Measurements from ENCODE around the gene CFAP92.

The CFAP92 gene

GRCh38 chr3:128971421-128972100 is 22.3 kb downstream of the CFAP92 start:
- no peaks in the 10 kb centered on the region for H3K4me1 ChIP-seq (ENCODE audit: low read length)
- DNase-seq, result no peak

DNA sequence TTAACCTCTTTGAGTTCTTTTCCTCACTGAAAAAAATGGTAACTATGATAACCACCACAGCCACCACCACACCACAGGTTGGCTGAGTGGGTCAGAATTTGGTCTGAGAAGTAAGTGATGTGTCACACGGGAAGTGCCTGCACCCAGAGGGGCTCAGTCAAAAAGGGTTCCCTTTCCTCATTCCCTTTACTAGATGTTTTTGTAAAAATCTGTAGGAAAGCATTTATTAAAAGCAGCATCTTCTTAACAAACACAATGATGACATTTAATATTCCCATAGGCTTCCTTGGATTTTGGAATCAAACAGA is 23.2 kb downstream of the CFAP92 start:
- DNase-seq, result no peak
- no peaks in the 10 kb centered on the region for H3K79me2 ChIP-seq (ENCODE audit: low read length)
- H4K20me1 ChIP-seq (ENCODE audit: insufficient read depth, low read length), result no peaks in the 10 kb centered on the region
- no peak overlapping the region for H3K9ac ChIP-seq (ENCODE audit: low read length)
- H3K4me1 ChIP-seq (ENCODE audit: low read length), result no peaks in the 10 kb centered on the region
- H3F3A ChIP-seq (ENCODE audit: insufficient read depth, low read length), result no peaks in the 10 kb centered on the region
- H3K36me3 ChIP-seq (replicated peaks; ENCODE audit: insufficient read depth, low read length), result no peaks in the 10 kb centered on the region
- no peaks in the 10 kb centered on the region for H3K9me2 ChIP-seq (replicated peaks; ENCODE audit: insufficient read depth, low read length)
- H3K9me3 ChIP-seq (replicated peaks; ENCODE audit: insufficient read depth, low read length), result no peaks in the 10 kb centered on the region
- H2AFZ ChIP-seq (ENCODE audit: low read length), result no peak overlapping the region
- no peaks in the 10 kb centered on the region for H3K27me3 ChIP-seq (replicated peaks; ENCODE audit: insufficient read depth, low read length)
- no peak for TF ChIP-seq EZH2phosphoT487 (IDR thresholded peaks at IDR 0.05; ENCODE audit: low read length)
- TF ChIP-seq, protein P1, sequence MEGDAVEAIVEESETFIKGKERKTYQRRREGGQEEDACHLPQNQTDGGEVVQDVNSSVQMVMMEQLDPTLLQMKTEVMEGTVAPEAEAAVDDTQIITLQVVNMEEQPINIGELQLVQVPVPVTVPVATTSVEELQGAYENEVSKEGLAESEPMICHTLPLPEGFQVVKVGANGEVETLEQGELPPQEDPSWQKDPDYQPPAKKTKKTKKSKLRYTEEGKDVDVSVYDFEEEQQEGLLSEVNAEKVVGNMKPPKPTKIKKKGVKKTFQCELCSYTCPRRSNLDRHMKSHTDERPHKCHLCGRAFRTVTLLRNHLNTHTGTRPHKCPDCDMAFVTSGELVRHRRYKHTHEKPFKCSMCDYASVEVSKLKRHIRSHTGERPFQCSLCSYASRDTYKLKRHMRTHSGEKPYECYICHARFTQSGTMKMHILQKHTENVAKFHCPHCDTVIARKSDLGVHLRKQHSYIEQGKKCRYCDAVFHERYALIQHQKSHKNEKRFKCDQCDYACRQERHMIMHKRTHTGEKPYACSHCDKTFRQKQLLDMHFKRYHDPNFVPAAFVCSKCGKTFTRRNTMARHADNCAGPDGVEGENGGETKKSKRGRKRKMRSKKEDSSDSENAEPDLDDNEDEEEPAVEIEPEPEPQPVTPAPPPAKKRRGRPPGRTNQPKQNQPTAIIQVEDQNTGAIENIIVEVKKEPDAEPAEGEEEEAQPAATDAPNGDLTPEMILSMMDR (IDR thresholded peaks at IDR 0.05; ENCODE audit: low read length), result no peak
- TF ChIP-seq EZH2 (optimal IDR thresholded peaks at IDR 0.05; ENCODE audit: low read depth, low read length), result no peak
- H3K27ac ChIP-seq (ENCODE audit: low read length), result no peak overlapping the region
- no peak overlapping the region for H3K4me2 ChIP-seq (ENCODE audit: low read depth, low read length)
- no peak overlapping the region for H3K4me3 ChIP-seq (ENCODE audit: low read length)

More at GRCh38 chr3:128971421-128972100, 22.3 kb downstream of the CFAP92 start:
- Histone ChIP-seq H3K9me2 (replicated peaks; ENCODE audit: insufficient read depth, low read length) (no peaks in the 10 kb centered on the region), H3K9ac (ENCODE audit: low read length) (no peak overlapping the region), H3K9me3 (replicated peaks; ENCODE audit: insufficient read depth, low read length) (no peaks in the 10 kb centered on the region), H3K79me2 (ENCODE audit: low read length) (no peaks in the 10 kb centered on the region), H3K27me3 (replicated peaks; ENCODE audit: insufficient read depth, low read length) (no peaks in the 10 kb centered on the region), H3K4me2 (ENCODE audit: low read depth, low read length) (no peak overlapping the region), H3F3A (ENCODE audit: insufficient read depth, low read length) (no peaks in the 10 kb centered on the region), H3K4me3 (ENCODE audit: low read length) (no peak overlapping the region), H4K20me1 (ENCODE audit: insufficient read depth, low read length) (no peaks in the 10 kb centered on the region), H3K27ac (ENCODE audit: low read length) (no peak overlapping the region), H2AFZ (ENCODE audit: low read length) (no peak overlapping the region), H3K36me3 (replicated peaks; ENCODE audit: insufficient read depth, low read length) (no peaks in the 10 kb centered on the region)
- no peak for TF ChIP-seq EZH2phosphoT487 (IDR thresholded peaks at IDR 0.05; ENCODE audit: low read length)
- no peak for TF ChIP-seq EZH2 (optimal IDR thresholded peaks at IDR 0.05; ENCODE audit: low read depth, low read length)
- TF ChIP-seq, protein P1 (IDR thresholded peaks at IDR 0.05; ENCODE audit: low read length), result no peak

DNA sequence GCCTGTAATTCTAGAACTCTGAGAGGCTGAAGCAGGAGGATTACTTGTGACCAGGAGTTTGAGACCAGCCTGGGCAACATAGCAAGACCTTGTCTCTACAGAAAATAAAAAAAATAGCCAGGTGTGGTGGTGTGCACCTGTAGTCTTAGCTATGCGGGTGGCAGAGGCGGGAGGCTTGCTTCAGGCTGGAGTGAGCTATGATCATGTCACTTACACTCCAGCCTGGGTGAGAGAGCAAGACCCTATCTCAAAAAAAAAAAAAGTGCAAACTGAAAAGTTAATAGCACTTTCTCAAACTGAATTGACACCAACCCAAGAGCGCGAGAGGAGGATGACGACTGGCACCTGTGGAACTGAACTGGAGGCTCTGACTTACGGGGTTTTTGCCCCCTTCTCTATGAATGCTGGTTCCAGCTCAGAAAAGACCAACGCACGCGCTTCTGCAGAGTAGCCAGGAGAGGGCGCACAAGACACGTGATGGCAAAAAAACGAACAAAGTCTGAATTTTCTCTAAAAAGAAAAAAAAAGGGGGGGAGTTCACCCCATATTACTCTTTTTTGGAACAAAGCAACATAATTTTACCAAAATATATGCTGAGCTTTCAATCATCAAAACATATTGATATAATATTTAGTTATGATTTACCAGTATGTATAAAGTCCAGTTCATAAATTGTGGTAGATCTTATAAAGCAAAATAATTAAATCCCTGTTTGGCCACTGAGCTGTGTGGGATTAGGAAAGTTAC is 23.7 kb downstream of the CFAP92 start:
- TF ChIP-seq, protein P1 (IDR thresholded peaks at IDR 0.05; ENCODE audit: low read length), result peak; percentile 94
- TF ChIP-seq EZH2phosphoT487 (IDR thresholded peaks at IDR 0.05; ENCODE audit: low read length), result no peak
- peak; percentile 61 for DNase-seq
- Histone ChIP-seq H3K9me2 (replicated peaks; ENCODE audit: insufficient read depth, low read length) (no peaks in the 10 kb centered on the region), H3K36me3 (replicated peaks; ENCODE audit: insufficient read depth, low read length) (no peaks in the 10 kb centered on the region), H3K27me3 (replicated peaks; ENCODE audit: insufficient read depth, low read length) (no peaks in the 10 kb centered on the region), H3K79me2 (ENCODE audit: low read length) (no peaks in the 10 kb centered on the region), H3K27ac (ENCODE audit: low read length) (no peak overlapping the region), H2AFZ (ENCODE audit: low read length) (peak overlapping the region; percentile 10; the same call in 1 of the 2 replicates), H3K4me1 (ENCODE audit: low read length) (no peaks in the 10 kb centered on the region), H3K4me2 (ENCODE audit: low read depth, low read length) (no peak overlapping the region), H4K20me1 (ENCODE audit: insufficient read depth, low read length) (no peaks in the 10 kb centered on the region), H3K4me3 (ENCODE audit: low read length) (no peak overlapping the region), H3F3A (ENCODE audit: insufficient read depth, low read length) (no peaks in the 10 kb centered on the region), H3K9me3 (replicated peaks; ENCODE audit: insufficient read depth, low read length) (no peaks in the 10 kb centered on the region), H3K9ac (ENCODE audit: low read length) (no peak overlapping the region)

Measured in MM.1S (cell line).